Fibroblast of pulmonary artery (primary cell): ENCODE results near the gene IL37.

Experiments
- DNase-seq: peaks from one replicate; pipeline ENCODE4 v3.0.0-alpha.2; 2010; ENCODE audit warnings: low read depth
- H3K4me3 ChIP-seq: replicated peaks from 2 replicates; pipeline ENCODE4 v1.5.1; 2011; ENCODE audit warnings: low read depth, mild to moderate bottlenecking, control low read depth, low read length, moderate library complexity
- CTCF ChIP-seq: IDR thresholded peaks from 2 replicates; pipeline ENCODE4 v1.5.1; 2011; ENCODE audit warnings: mild to moderate bottlenecking, control low read depth, low read length, inconsistent platforms; ENCODE audit errors: missing control alignments

Gene IL37

GRCh38 chr2:112941753-112942653 lies 31.0 kb downstream of the IL37 start:
- TF ChIP-seq CTCF = peak; percentile 98
- no peak overlapping the region for H3K4me3 ChIP-seq
- DNase-seq = peak; percentile 86

- H3K4me3 ChIP-seq = no peak overlapping the region
- no peak for TF ChIP-seq CTCF
- DNase-seq = no peak
Observed at GRCh38 chr2:112942654-112943002, 31.7 kb downstream of the IL37 start.

- no peak for TF ChIP-seq CTCF
- H3K4me3 ChIP-seq = no peak overlapping the region
- no peak for DNase-seq
Observed at GRCh38 chr2:112944971-112945370, 34.0 kb downstream of the IL37 start.

GRCh38 chr2:112946086-112946485 lies 35.1 kb downstream of the IL37 start:
- no peak for TF ChIP-seq CTCF
- DNase-seq = no peak
- no peak overlapping the region for H3K4me3 ChIP-seq

DNA sequence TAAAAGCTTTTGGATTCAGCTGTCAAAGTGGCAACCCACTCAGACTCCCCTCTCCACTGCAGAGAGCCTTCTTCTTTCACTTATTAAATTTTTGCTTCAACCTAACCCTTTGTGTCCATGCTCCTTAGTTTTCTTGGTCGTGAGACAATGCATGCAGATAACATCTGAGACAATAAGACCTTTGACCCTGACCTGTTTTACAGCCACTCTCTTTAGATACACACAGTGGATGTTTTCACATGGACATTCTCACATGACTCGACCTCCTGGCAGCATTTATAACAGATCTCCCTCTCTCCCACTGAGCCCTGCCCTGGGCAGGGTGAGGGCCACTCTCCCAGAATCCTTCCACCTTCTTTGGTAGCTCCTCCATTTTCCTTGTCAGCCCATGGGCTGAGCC lies 36.4 kb downstream of the IL37 start:
- H3K4me3 ChIP-seq = no peak overlapping the region
- DNase-seq = no peak
- no peak for TF ChIP-seq CTCF

- no peak for TF ChIP-seq CTCF
- no peak overlapping the region for H3K4me3 ChIP-seq
- no peak for DNase-seq
Observed at GRCh38 chr2:112949456-112949855, 38.5 kb downstream of the IL37 start.

DNA sequence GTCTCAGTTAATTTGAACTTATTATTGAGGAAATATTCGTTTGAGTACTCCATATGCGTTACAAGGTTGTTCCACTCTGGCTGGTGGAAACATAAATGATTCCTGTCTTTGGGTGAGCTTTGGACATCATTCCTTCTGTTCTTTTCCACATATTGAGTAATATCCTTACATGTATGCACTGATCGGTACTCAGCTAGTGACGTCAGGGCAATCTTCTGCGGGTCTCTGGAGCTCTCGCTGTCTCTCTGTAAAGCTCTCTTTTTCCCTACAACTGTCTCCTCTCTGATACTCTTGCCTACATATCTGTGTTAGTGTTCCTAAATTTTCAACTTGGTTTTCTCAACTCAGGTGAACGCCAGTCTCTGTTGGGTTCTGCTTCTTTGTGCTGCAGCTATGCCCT lies 43.4 kb downstream of the IL37 start:
- no peak for DNase-seq
- no peak overlapping the region for H3K4me3 ChIP-seq
- TF ChIP-seq CTCF = no peak
